C4-2B (cell line): Measurements from ENCODE around the gene GRIK4.

Experiments
- CTCF ChIP-seq: fragments of 450-650 bp; conservative IDR thresholded peaks from 2 replicates; pipeline ENCODE4 v1.5.1; 2017; ENCODE audit warnings: mild to moderate bottlenecking
- ZFX ChIP-seq: fragments of 450-650 bp; IDR thresholded peaks from 2 replicates; pipeline ENCODE4 v1.6.1; 2017

GRCh38 chr11:120569861-120570260, 58.3 kb downstream of the GRIK4 start:
- TF ChIP-seq CTCF (no peak), ZFX (no peak)
